Prostate gland (tissue), 2 donors: ENCODE data around the gene ATP5F1E. TPM values are rescaled to one million over a fixed set of nuclear protein-coding genes. Genes with fewer than 3 reads are reported as not detected.

Source experiments
- DNase-seq: peaks from one replicate; pipeline ENCODE4 v3.0.0-alpha.2; 2019; ENCODE audit warnings: low spot score
- H3K27ac ChIP-seq, 2 donors: fragments of 200-600 bp; sonication (generic); 2 replicates each; pipeline ENCODE4 v1.5.1; 2017 to 2019
- H3K27me3 ChIP-seq: fragments of 200-600 bp; sonication (generic); replicated peaks from 2 replicates; pipeline ENCODE4 v1.5.1; 2019; ENCODE audit not compliant: insufficient read depth
- H3K36me3 ChIP-seq, 2 donors: fragments of 200-600 bp; sonication (generic); 1 replicate in 1 of 2; 2 replicates in 1 of 2; pipeline versions ENCODE4 v1.5.1 to v1.8.1; 2017 to 2019
- H3K4me1 ChIP-seq: fragments of 200-600 bp; sonication (generic); replicated peaks from 2 replicates; pipeline ENCODE4 v1.5.1; 2019
- H3K4me3 ChIP-seq, 2 donors: fragments of 200-600 bp; sonication (generic); 2 replicates each; pipeline ENCODE4 v1.5.1; 2017 to 2019
- H3K9me3 ChIP-seq: fragments of 200-600 bp; sonication (generic); 2 replicates; pipeline ENCODE4 v1.5.1; 2017
- CTCF ChIP-seq, 4 experiments: fragments of 200-600 bp in 2 of 4; fragments of 450-650 bp in 2 of 4; sonication (generic) in 2 of 4; IDR thresholded peaks; 1 replicate in 3 of 4; 2 replicates in 1 of 4; pipeline ENCODE4 v1.5.1; 2016 to 2019; ENCODE audit warnings: antibody characterized with exemption in 4 of 4, mild to moderate bottlenecking in 2 of 4, moderate library complexity in 2 of 4
- POLR2A ChIP-seq: fragments of 450-650 bp; IDR thresholded peaks from one replicate; pipeline ENCODE4 v1.6.1; 2016; ENCODE audit warnings: antibody characterized with exemption, mild to moderate bottlenecking
- POLR2AphosphoS5 ChIP-seq: sonication (generic); formaldehyde crosslinking; IDR thresholded peaks from one replicate; pipeline ENCODE4 v1.6.1; 2017; ENCODE audit warnings: antibody characterized with exemption
- WGBS: methylation state at CpG from one replicate; pipeline ENCODE4 v1.1.5; 2018; 5-methylcytosine and 5-hydroxymethylcytosine counted together
- intact Hi-C: fragments of 100-400 bp; cut with DNase I; formaldehyde crosslinking; loops from one replicate; pipeline ENCODE4 v1.14.2; 2022
- total RNA-seq, 2 donors: library from RNA; depleted of rRNA; stranded (reverse); fragments of >200 nt; gene quantifications; one replicate each; pipeline ENCODE4 v1.1.0, GENCODE V29; 2016

The ATP5F1E gene
- total RNA-seq, 2 donors from 2014 or later, result 23.5 to 24.4 TPM

GRCh38 chr20:59006864-59007664, 25.1 kb downstream of the ATP5F1E start, which contains the start of gene CTSZ:
TSS of gene CTSZ (minus strand) at chr20:59007254. CDS start at chr20:59007128, 126 bp downstream.
- Histone ChIP-seq H3K4me1 (peaks cover 7% of the 10 kb centered on the region), H3K27ac (peak within 1 kb of the TSS; percentile 72 to 76), H3K27me3 (no peaks in the 10 kb centered on the region), H3K4me3 (peak within 1 kb of the TSS; percentile 66 to 68), H3K9me3 (no peaks in the 10 kb centered on the region), H3K36me3 (no peaks in the 10 kb centered on the region)
- no peak for DNase-seq
- no peak for TF ChIP-seq CTCF (IDR thresholded peaks at IDR 0.05)
- no peak for TF ChIP-seq POLR2AphosphoS5
- peak; percentile 36 for TF ChIP-seq POLR2A
- 6% methylated on average over 51 of the region's 82 CpGs for WGBS
- intact Hi-C loops, result no loop called here

- H3K4me3 ChIP-seq, result peak overlapping the region; percentile 66 to 68
- no peak for DNase-seq
- 17% methylated on average over 26 of the region's 29 CpGs for WGBS
- H3K27me3 ChIP-seq, result no peaks in the 10 kb centered on the region
- H3K4me1 ChIP-seq, result peaks cover 7% of the 10 kb centered on the region
- intact Hi-C loops, result no loop called here
- peaks cover 0 to 6% of the 10 kb centered on the region in 2 donors for H3K36me3 ChIP-seq
- no peak for TF ChIP-seq CTCF (IDR thresholded peaks at IDR 0.05)
- no peak for TF ChIP-seq POLR2AphosphoS5
- TF ChIP-seq POLR2A, result no peak
- H3K9me3 ChIP-seq, result no peaks in the 10 kb centered on the region
- peak overlapping the region; percentile 72 to 76 for H3K27ac ChIP-seq
Observed at GRCh38 chr20:59006167-59006863, 25.8 kb downstream of the ATP5F1E start.

- intact Hi-C loops, result no loop called here
- Histone ChIP-seq H3K9me3 (no peaks in the 10 kb centered on the region), H3K27me3 (no peaks in the 10 kb centered on the region), H3K27ac (peak overlapping the region; percentile 72 to 76), H3K36me3 (peaks cover 0 to 8% of the 10 kb centered on the region in 2 donors), H3K4me1 (peaks cover 7% of the 10 kb centered on the region), H3K4me3 (peak overlapping the region; percentile 66 to 68)
- no peak for TF ChIP-seq POLR2A
- WGBS, result 77% methylated on average over 3 of the region's 3 CpGs
- DNase-seq, result no peak
Observed at GRCh38 chr20:59005523-59006166, 26.5 kb downstream of the ATP5F1E start.

- WGBS, result 58% methylated on average over 17 of the region's 17 CpGs
- H3K9me3 ChIP-seq, result no peaks in the 10 kb centered on the region
- intact Hi-C loops, result no loop called here
- no peak overlapping the region for H3K27ac ChIP-seq
- peaks cover 0 to 8% of the 10 kb centered on the region in 2 donors for H3K36me3 ChIP-seq
- no peak for DNase-seq
- H3K4me1 ChIP-seq, result peaks cover 7% of the 10 kb centered on the region
- H3K4me3 ChIP-seq, result no peak overlapping the region
- no peaks in the 10 kb centered on the region for H3K27me3 ChIP-seq
- TF ChIP-seq CTCF (IDR thresholded peaks at IDR 0.05) (no peak), POLR2A (no peak)
Observed at GRCh38 chr20:59004763-59005522, 27.2 kb downstream of the ATP5F1E start.

- Histone ChIP-seq H3K4me1 (peaks cover 7% of the 10 kb centered on the region), H3K4me3 (no peak overlapping the region), H3K27ac (no peak overlapping the region), H3K9me3 (no peaks in the 10 kb centered on the region), H3K27me3 (no peaks in the 10 kb centered on the region), H3K36me3 (peaks cover 0 to 8% of the 10 kb centered on the region in 2 donors)
- WGBS, result 67% methylated on average over 4 of the region's 4 CpGs
- intact Hi-C loops, result no loop called here
- TF ChIP-seq POLR2A (no peak), POLR2AphosphoS5 (no peak), CTCF (IDR thresholded peaks at IDR 0.05) (no peak)
- no peak for DNase-seq
Observed at GRCh38 chr20:59004493-59004762, 27.7 kb downstream of the ATP5F1E start.
